Measurements from ENCODE around the gene HSFX2.

DNA sequence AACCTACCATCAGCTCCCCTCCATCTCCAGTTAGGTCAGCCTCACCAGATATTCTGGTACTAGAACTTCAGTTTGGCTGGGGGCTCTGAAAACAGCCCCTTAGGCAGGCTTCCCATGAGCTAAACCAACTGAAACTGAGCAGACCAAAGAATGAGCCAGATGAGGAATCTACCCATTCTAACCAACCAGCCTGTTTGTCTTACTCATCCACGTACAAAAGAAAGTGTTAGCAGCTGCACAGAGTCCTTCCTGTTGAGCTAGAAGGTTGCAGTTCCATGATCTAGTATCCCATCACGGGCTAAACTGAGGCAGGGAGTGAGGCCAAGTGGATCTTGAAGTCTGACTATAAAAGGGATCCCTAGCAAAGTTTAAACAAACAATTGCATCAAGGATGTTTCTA is 25.3 kb downstream of the HSFX2 start:
- TF ChIP-seq CTCF (conservative IDR thresholded peaks at IDR 0.05 in 1 of 2, IDR thresholded peaks at IDR 0.05 in 1 of 2; ENCODE audit: extremely low read depth in 1 of 2, insufficient read depth in 1 of 2, low read depth in 1 of 2, low read length in 2 of 2) (no peak), EZH2 (IDR thresholded peaks at IDR 0.05; ENCODE audit: borderline replicate concordance, low read length) (no peak)
